AG04450 (cell line): Measurements from ENCODE around the gene SLC36A2. TPM values are rescaled to one million over a fixed set of nuclear protein-coding genes. Genes with fewer than 3 reads are reported as not detected.

Experiments
- CTCF ChIA-PET: fragments of 300-600, 350-600 bp; formaldehyde crosslinking; extraction: SDS; loops from one replicate; lab custom pipeline; 2022; ENCODE audit warnings: antibody characterized with exemption, inconsistent platforms; lab: Charles Lee
- POLR2A ChIA-PET: fragments of 350-600 bp; formaldehyde crosslinking; extraction: SDS; loops from one replicate; lab custom pipeline; 2021; ENCODE audit warnings: antibody characterized with exemption, inconsistent platforms; lab: Yijun Ruan, JAX
- DNase-seq: peaks from one replicate; pipeline ENCODE4 v3.0.0-alpha.2; 2011; ENCODE audit warnings: low read depth, low spot score
- H3K27ac ChIP-seq: one replicate; pipeline ENCODE4 v1.5.1; 2012; ENCODE audit warnings: low read depth, low read length, control low read depth
- H3K27me3 ChIP-seq: one replicate; pipeline ENCODE4 v1.6.0; 2012; ENCODE audit warnings: low read length; ENCODE audit not compliant: control insufficient read depth, insufficient read depth
- H3K4me3 ChIP-seq: 2 replicates; pipeline ENCODE4 v1.5.1; 2011; ENCODE audit warnings: mild to moderate bottlenecking, low read depth, low read length, control low read depth
- H3K9me3 ChIP-seq: 2 replicates; pipeline ENCODE4 v1.5.1; 2012; ENCODE audit warnings: low read length; ENCODE audit not compliant: control insufficient read depth, insufficient read depth
- polyA minus RNA-seq: library from RNA; depleted of rRNA, polyadenylated mRNA; stranded (reverse); fragments of >200 nt; gene quantifications from 2 replicates; pipeline ENCODE4 v1.2.3, GENCODE V29; 2011; rRNA and poly(A)+ RNA removed
- polyA plus RNA-seq: library from polyadenylated mRNA; depleted of rRNA; stranded (reverse); fragments of >200 nt; gene quantifications from 2 replicates; pipeline ENCODE4 v1.2.3, GENCODE V29; 2011; rRNA removed
- TF ChIP-seq, protein P1 (sequence below): IDR thresholded peaks from 2 replicates; pipeline ENCODE4 v1.5.1; 2011; ENCODE audit warnings: low read depth, low read length, control low read depth, inconsistent platforms

The SLC36A2 gene
- polyA plus RNA-seq (not detected in 2 replicates), polyA minus RNA-seq (not detected in 2 replicates)

DNA sequence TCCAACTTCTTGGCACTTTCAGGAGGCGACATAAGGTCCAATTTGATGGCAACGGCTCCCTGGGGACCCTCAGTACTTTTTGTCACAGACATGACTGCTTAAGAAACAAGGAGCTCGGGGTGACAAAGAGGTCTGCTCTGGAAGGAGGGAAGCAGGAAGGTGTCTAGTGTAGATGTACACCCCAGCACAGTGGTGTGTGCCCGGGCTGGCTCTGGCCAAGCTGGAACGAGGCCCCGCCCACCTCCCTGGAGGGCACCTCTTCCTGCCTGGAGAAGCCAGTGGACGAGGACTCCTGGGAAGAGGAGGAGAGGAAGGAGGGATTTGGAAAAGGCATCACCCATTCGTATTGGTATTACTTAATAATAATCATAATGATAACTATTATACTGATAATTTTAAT is at the start of gene SLC36A2:
SLC36A2 (minus strand) TSS at position 191 of the 400 bp plus-strand sequence; CDS start at position 92, 99 bp downstream.
- H3K27ac ChIP-seq, result no peak within 1 kb of the TSS
- ChIA-PET POLR2A (no interaction called here), CTCF (no interaction called here)

DNA sequence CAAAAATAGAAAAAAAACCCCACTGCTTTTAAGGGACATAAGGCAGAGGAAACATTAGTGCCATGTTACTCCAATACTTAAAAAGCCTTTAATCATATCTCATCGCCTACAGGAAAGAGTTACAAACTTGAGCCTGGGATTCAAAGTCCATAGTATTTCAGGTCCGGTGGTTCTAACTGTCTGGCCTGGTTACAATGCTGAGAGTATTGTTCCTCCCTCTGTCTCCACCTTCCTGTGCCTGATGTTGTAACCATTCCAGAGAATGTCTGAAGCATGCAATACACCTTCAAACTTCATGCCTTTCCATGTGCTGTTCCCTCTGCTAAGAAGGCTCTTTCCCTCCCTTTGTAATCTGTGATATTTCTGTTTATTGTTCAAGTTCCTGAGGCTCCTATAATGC is 41.6 kb upstream of the SLC36A2 start:
- POLR2A ChIA-PET, result no interaction called here
- CTCF ChIA-PET, result no interaction called here
- TF ChIP-seq, protein P1, sequence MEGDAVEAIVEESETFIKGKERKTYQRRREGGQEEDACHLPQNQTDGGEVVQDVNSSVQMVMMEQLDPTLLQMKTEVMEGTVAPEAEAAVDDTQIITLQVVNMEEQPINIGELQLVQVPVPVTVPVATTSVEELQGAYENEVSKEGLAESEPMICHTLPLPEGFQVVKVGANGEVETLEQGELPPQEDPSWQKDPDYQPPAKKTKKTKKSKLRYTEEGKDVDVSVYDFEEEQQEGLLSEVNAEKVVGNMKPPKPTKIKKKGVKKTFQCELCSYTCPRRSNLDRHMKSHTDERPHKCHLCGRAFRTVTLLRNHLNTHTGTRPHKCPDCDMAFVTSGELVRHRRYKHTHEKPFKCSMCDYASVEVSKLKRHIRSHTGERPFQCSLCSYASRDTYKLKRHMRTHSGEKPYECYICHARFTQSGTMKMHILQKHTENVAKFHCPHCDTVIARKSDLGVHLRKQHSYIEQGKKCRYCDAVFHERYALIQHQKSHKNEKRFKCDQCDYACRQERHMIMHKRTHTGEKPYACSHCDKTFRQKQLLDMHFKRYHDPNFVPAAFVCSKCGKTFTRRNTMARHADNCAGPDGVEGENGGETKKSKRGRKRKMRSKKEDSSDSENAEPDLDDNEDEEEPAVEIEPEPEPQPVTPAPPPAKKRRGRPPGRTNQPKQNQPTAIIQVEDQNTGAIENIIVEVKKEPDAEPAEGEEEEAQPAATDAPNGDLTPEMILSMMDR, result no peak

More for the DNA sequence above, at the start of gene SLC36A2:
- no peak for DNase-seq
- H3K9me3 ChIP-seq, result no peaks in the 10 kb centered on the region
- H3K27me3 ChIP-seq, result peaks cover 13% of the 10 kb centered on the region
- TF ChIP-seq, protein P1, result no peak
- no peak within 1 kb of the TSS for H3K4me3 ChIP-seq

DNA sequence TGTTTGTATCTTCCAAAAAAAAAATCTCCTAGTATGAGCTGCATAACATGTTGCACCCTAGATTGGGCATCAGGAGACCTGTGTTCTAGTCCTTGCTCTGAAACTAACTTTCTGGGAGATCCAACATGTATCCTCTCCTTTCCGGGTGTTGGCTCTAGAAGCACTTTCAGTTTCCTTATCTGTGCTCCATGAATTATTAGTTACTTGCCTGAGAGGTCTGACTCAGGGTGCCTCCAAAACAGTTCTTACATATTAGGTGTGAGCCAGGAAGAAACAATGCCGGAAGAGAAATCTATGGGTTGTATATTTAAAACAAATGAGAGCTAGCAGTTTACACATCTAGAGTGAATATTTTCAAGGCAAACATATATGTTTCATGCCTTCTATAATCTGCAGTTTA is 36.7 kb upstream of the SLC36A2 start:
- POLR2A ChIA-PET, result no interaction called here
- TF ChIP-seq, protein P1, result no peak
- CTCF ChIA-PET, result interaction anchor here (0.7 to 2.3 kb wide), 12 partner anchors 8 to 268 kb away, joined by 3 to 16 read pairs (median 4); partner anchors contain the start of gene SLC36A1

More for the DNA sequence above, 41.6 kb upstream of the SLC36A2 start:
- Histone ChIP-seq H3K4me3 (no peak overlapping the region), H3K9me3 (no peaks in the 10 kb centered on the region), H3K27ac (no peak overlapping the region), H3K27me3 (peaks cover 3% of the 10 kb centered on the region)
- DNase-seq, result no peak

DNA sequence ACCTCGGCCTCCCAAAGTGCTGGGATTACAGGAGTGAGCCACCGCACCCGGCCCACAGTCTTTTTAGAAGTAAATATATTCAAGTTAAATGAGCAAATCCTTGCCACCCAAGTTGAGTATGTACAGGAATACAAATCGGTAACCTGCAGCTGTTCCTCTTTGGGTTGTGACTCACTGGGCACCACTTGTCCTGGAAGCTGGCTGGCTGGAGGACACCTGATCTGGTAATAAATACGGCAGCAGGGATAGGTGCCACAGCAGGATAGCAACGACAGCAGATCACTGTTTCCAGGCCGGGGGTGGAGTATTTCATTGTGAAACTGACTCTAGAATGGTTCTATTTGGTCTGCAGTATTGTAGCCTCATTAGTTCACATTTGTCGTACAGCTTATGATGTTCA is 35.7 kb upstream of the SLC36A2 start:
- ChIA-PET CTCF (no interaction called here), POLR2A (no interaction called here)
- DNase-seq, result no peak
- peaks cover 3% of the 10 kb centered on the region for H3K27me3 ChIP-seq
- TF ChIP-seq, protein P1, result no peak
- H3K27ac ChIP-seq, result no peak overlapping the region
- H3K9me3 ChIP-seq, result no peaks in the 10 kb centered on the region
- H3K4me3 ChIP-seq, result no peak overlapping the region

More for the DNA sequence above, 36.7 kb upstream of the SLC36A2 start:
- no peak for DNase-seq
- Histone ChIP-seq H3K9me3 (no peaks in the 10 kb centered on the region), H3K27ac (no peak overlapping the region), H3K4me3 (no peak overlapping the region), H3K27me3 (peaks cover 3% of the 10 kb centered on the region)

DNA sequence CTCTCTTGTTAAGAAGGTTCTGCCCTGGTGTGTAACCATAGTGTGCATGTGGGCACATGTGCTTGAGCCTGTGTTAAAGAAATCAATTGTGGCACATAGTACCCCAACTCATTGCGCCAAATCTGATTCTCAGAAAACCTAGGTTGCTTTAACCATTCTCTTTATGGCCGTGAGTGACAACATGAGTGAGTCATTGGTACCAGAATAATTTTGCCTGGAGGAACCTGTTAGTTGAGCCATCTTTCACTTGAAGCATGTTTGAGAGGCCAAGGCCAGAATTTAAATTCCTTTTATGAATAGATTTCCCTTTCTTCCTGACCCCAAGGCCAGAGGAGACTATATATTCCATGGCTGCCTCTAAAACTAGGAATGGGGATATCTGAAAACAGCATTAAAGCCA is 35.2 kb upstream of the SLC36A2 start:
- Histone ChIP-seq H3K4me3 (no peak overlapping the region), H3K9me3 (no peaks in the 10 kb centered on the region), H3K27me3 (peaks cover 3% of the 10 kb centered on the region), H3K27ac (no peak overlapping the region)
- TF ChIP-seq, protein P1, result no peak
- CTCF ChIA-PET, result no interaction called here
- POLR2A ChIA-PET, result no interaction called here
- DNase-seq, result no peak
